Measurements from ENCODE around the gene NAP1L4. TPM values are rescaled to one million over a fixed set of nuclear protein-coding genes. Genes with fewer than 3 reads are reported as not detected.
A peak's percentile ranks its signal among the peaks of the same experiment; 100 is the strongest.

Gene NAP1L4
- total RNA-seq, 1 experiment from 2014 or later: 144 TPM

DNA sequence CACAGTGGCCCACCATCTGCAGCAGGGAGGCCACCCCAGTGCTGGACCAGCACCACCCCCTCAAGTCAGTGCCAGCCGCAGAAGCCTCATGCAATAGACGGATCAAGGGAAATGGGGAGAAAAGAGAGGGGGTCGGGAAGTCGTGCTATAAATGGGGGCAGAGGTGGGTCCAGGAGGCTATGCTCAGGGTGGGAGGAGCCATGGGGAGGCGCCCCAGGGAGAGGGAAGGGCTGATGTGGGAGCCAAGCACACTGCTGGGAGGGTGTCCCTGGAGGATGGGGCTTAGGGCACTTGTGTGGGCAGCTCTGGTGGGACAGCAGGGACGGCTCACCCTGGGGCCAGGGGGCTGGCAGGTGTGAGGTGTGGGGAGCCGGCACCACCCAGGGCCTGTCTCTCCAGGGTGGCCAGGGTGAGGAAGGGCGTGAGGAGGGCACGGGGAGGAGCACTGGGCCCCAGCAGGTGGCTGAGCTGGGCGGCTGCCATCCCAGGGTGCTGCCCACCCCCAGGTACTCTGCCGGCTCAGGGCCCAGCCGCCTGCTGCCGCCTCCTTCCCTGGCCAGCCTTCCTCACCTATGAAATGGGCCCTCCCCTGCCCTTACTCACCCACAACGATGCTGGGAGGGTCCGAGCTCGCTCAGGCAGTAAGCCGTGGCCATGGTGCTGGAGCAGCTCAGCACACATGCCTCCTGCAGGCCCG lies 80.9 kb downstream of the NAP1L4 start:
- RAD21 ChIA-PET (ENCODE audit: low non-redundant PET in 1 of 2, low total read pairs in 2 of 2, uncharacterized antibody in 2 of 2, unreplicated experiment in 2 of 2): interaction anchor here in 1 of 2 experiments (0.7 to 0.9 kb wide), 2 partner anchors 9 to 19 kb away, joined by 3 to 6 read pairs; a partner anchor contains a TSS
- Histone ChIP-seq H3K9me2 (ENCODE audit: insufficient read depth) (no peaks in the 10 kb centered on the region), H3K27ac (ENCODE audit: low read depth, low read length) (peak overlapping the region; percentile 97), H3K79me2 (ENCODE audit: insufficient read depth, low read length) (no peaks in the 10 kb centered on the region), H3K9me3 (ENCODE audit: control insufficient read depth in 1 of 2, insufficient read depth in 1 of 2, low read depth in 1 of 2, low read length in 2 of 2) (no peaks in the 10 kb centered on the region), H2AFZ (ENCODE audit: low read depth, low read length, poor library complexity, severe bottlenecking) (no peak overlapping the region), H3K4me3 (replicated peaks in 1 of 2; ENCODE audit: low read depth in 1 of 2, low read length in 2 of 2) (peak overlapping the region in 1 of 2 experiments; percentile 54; a peak in 3 of 4 replicates), H3K27me3 (ENCODE audit: insufficient read depth, low read length) (no peaks in the 10 kb centered on the region), H4K20me1 (ENCODE audit: insufficient read depth) (no peaks in the 10 kb centered on the region), H3K4me1 (ENCODE audit: control insufficient read depth in 1 of 2, insufficient read depth in 2 of 2, low read length in 2 of 2) (peaks cover 49 to 55% of the 10 kb centered on the region in 2 experiments), H3K4me2 (ENCODE audit: low read length) (peak overlapping the region; percentile 93), H3K9ac (ENCODE audit: low read length) (peak overlapping the region; percentile 65), H3K36me3 (ENCODE audit: control insufficient read depth in 1 of 2, insufficient read depth in 2 of 2, low read length in 2 of 2) (no peaks in the 10 kb centered on the region)
- no peak for TF ChIP-seq CTCF (IDR thresholded peaks at IDR 0.05 in 2 of 3, conservative IDR thresholded peaks at IDR 0.05 in 1 of 3; ENCODE audit: borderline replicate concordance in 1 of 3, insufficient read depth in 1 of 3, low read depth in 2 of 3, low read length in 2 of 3)
- TF ChIP-seq, protein P1, sequence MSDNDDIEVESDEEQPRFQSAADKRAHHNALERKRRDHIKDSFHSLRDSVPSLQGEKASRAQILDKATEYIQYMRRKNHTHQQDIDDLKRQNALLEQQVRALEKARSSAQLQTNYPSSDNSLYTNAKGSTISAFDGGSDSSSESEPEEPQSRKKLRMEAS (IDR thresholded peaks at IDR 0.05): no peak
- TF ChIP-seq RAD21 (IDR thresholded peaks at IDR 0.05; ENCODE audit: low read depth): no peak
- TF ChIP-seq ZBTB33 (IDR thresholded peaks at IDR 0.05; ENCODE audit: extremely low read depth, insufficient replicate concordance, low read length): no peak
- TF ChIP-seq ZNF274 (IDR thresholded peaks at IDR 0.05; ENCODE audit: low read depth, low read length): no peak
- no peak for TF ChIP-seq ZFX (IDR thresholded peaks at IDR 0.05)
- TF ChIP-seq SIN3A (IDR thresholded peaks at IDR 0.05; ENCODE audit: low read depth): no peak
- TF ChIP-seq ELF1 (IDR thresholded peaks at IDR 0.05; ENCODE audit: borderline replicate concordance, low read depth): no peak
- no peak for TF ChIP-seq CEBPB (IDR thresholded peaks at IDR 0.05; ENCODE audit: low read depth)
- TF ChIP-seq YY1 (IDR thresholded peaks at IDR 0.05; ENCODE audit: extremely low read depth, insufficient replicate concordance, low read depth, low read length): no peak
- no peak for TF ChIP-seq CBX3 (IDR thresholded peaks at IDR 0.05; ENCODE audit: low read depth)
- TF ChIP-seq SP1 (IDR thresholded peaks at IDR 0.05; ENCODE audit: low read depth): no peak
- no peak; the same call in none of the 2 replicates for TF ChIP-seq POLR2AphosphoS5 (IDR thresholded peaks at IDR 0.05; ENCODE audit: low read depth, low read length)
- no peak for TF ChIP-seq SRF (IDR thresholded peaks at IDR 0.05; ENCODE audit: low read depth)
- TF ChIP-seq EZH2 (IDR thresholded peaks at IDR 0.05): no peak
- TF ChIP-seq, protein P2, sequence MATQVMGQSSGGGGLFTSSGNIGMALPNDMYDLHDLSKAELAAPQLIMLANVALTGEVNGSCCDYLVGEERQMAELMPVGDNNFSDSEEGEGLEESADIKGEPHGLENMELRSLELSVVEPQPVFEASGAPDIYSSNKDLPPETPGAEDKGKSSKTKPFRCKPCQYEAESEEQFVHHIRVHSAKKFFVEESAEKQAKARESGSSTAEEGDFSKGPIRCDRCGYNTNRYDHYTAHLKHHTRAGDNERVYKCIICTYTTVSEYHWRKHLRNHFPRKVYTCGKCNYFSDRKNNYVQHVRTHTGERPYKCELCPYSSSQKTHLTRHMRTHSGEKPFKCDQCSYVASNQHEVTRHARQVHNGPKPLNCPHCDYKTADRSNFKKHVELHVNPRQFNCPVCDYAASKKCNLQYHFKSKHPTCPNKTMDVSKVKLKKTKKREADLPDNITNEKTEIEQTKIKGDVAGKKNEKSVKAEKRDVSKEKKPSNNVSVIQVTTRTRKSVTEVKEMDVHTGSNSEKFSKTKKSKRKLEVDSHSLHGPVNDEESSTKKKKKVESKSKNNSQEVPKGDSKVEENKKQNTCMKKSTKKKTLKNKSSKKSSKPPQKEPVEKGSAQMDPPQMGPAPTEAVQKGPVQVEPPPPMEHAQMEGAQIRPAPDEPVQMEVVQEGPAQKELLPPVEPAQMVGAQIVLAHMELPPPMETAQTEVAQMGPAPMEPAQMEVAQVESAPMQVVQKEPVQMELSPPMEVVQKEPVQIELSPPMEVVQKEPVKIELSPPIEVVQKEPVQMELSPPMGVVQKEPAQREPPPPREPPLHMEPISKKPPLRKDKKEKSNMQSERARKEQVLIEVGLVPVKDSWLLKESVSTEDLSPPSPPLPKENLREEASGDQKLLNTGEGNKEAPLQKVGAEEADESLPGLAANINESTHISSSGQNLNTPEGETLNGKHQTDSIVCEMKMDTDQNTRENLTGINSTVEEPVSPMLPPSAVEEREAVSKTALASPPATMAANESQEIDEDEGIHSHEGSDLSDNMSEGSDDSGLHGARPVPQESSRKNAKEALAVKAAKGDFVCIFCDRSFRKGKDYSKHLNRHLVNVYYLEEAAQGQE (IDR thresholded peaks at IDR 0.05; ENCODE audit: low read depth): no peak
- TF ChIP-seq EZH2phosphoT487 (IDR thresholded peaks at IDR 0.05; ENCODE audit: borderline replicate concordance): no peak
- no peak for TF ChIP-seq FOSL1 (IDR thresholded peaks at IDR 0.05; ENCODE audit: low read depth)
- peak; percentile 5 for ATAC-seq
- intact Hi-C loops (cut with micrococcal nuclease): no loop called here
- no peak for DNase-seq (ENCODE audit: low read depth, low spot score)
- CTCF ChIA-PET: interaction anchor here (0.8 to 3.0 kb wide), 2 partner anchors 19 kb away, joined by 3 to 19 read pairs; no protein-coding TSS in a partner anchor
- no TSS peak for BruUV-seq (replicated peaks)
- POLR2A ChIA-PET: interaction anchor here (1.3 to 3.6 kb wide), 6 partner anchors 9 to 23 kb away, joined by 3 to 44 read pairs (median 9); partner anchors contain the start of gene PHLDA2

Data from HCT116 (cell line).